ENCODE data around the gene DAD1. TPM values are rescaled to one million over a fixed set of nuclear protein-coding genes. Genes with fewer than 3 reads are reported as not detected.

DAD1 gene
- total and polyA plus RNA-seq, 2 experiments from 2014 or later, result 327 to 463 TPM

- Histone ChIP-seq H3K4me1 (ENCODE audit: insufficient read depth) (peaks cover 13% of the 10 kb centered on the region), H3K79me2 (no peaks in the 10 kb centered on the region), H3K9me2 (replicated peaks; ENCODE audit: insufficient read depth) (no peaks in the 10 kb centered on the region), H4K20me1 (ENCODE audit: insufficient read depth, poor library complexity, severe bottlenecking) (no peaks in the 10 kb centered on the region), H3K36me3 (replicated peaks; ENCODE audit: insufficient read depth, low read depth) (no peaks in the 10 kb centered on the region), H3K27me3 (no peaks in the 10 kb centered on the region), H3K27ac (no peak overlapping the region), H3K4me2 (no peak overlapping the region), H3K4me3 (no peak overlapping the region), H3K9me3 (ENCODE audit: low read depth) (no peaks in the 10 kb centered on the region), H2AFZ (no peak overlapping the region)
- no peak for DNase-seq (ENCODE audit: low spot score)
- 89% methylated on average over 4 of the region's 5 CpGs for WGBS (ENCODE audit: low lambda C conversion rate, missing lambda C conversion rate)
- TF ChIP-seq CTCF (IDR thresholded peaks at IDR 0.05; ENCODE audit: poor library complexity) (no peak), EZH2 (IDR thresholded peaks at IDR 0.05; ENCODE audit: borderline replicate concordance) (no peak), EZH2phosphoT487 (IDR thresholded peaks at IDR 0.05; ENCODE audit: low read depth, severe bottlenecking, unreplicated experiment) (no peak)
These were observed 50.3 kb downstream of the DAD1 start for GRCh38 chr14:22538671-22539228.

GRCh38 chr14:22537436-22538310, 51.4 kb downstream of the DAD1 start:
- Histone ChIP-seq H3K36me3 (replicated peaks; ENCODE audit: insufficient read depth, low read depth) (no peaks in the 10 kb centered on the region), H3K4me2 (no peak overlapping the region), H3K27ac (peak overlapping the region; percentile 84), H2AFZ (no peak overlapping the region), H3K9me3 (ENCODE audit: low read depth) (no peaks in the 10 kb centered on the region), H3K79me2 (no peaks in the 10 kb centered on the region), H3K9me2 (replicated peaks; ENCODE audit: insufficient read depth) (no peaks in the 10 kb centered on the region), H3K4me1 (ENCODE audit: insufficient read depth) (peaks cover 13% of the 10 kb centered on the region), H3K27me3 (no peaks in the 10 kb centered on the region), H3K4me3 (no peak overlapping the region), H4K20me1 (ENCODE audit: insufficient read depth, poor library complexity, severe bottlenecking) (no peaks in the 10 kb centered on the region)
- 94% methylated on average over 8 of the region's 8 CpGs for whole genome bisulfite sequencing (ENCODE audit: low lambda C conversion rate, missing lambda C conversion rate)
- TF ChIP-seq EZH2phosphoT487 (IDR thresholded peaks at IDR 0.05; ENCODE audit: low read depth, severe bottlenecking, unreplicated experiment), result no peak
- no peak for TF ChIP-seq EZH2 (IDR thresholded peaks at IDR 0.05; ENCODE audit: borderline replicate concordance)
- TF ChIP-seq CTCF (IDR thresholded peaks at IDR 0.05; ENCODE audit: poor library complexity), result no peak
- DNase-seq (ENCODE audit: low spot score), result no peak

GRCh38 chr14:22536853-22537338, 52.1 kb downstream of the DAD1 start:
- DNase-seq (ENCODE audit: low spot score), result peak; percentile 88
- no peak for TF ChIP-seq EZH2phosphoT487 (IDR thresholded peaks at IDR 0.05; ENCODE audit: low read depth, severe bottlenecking, unreplicated experiment)
- no peak for TF ChIP-seq CTCF (IDR thresholded peaks at IDR 0.05; ENCODE audit: poor library complexity)
- TF ChIP-seq EZH2 (IDR thresholded peaks at IDR 0.05; ENCODE audit: borderline replicate concordance), result no peak
- Histone ChIP-seq H3K27ac (peak overlapping the region; percentile 84), H3K4me3 (no peak overlapping the region), H3K4me2 (no peak overlapping the region), H3K27me3 (no peaks in the 10 kb centered on the region), H3K36me3 (replicated peaks; ENCODE audit: insufficient read depth, low read depth) (no peaks in the 10 kb centered on the region), H3K9me3 (ENCODE audit: low read depth) (no peaks in the 10 kb centered on the region), H3K4me1 (ENCODE audit: insufficient read depth) (peaks cover 13% of the 10 kb centered on the region), H3K79me2 (no peaks in the 10 kb centered on the region), H3K9me2 (replicated peaks; ENCODE audit: insufficient read depth) (no peaks in the 10 kb centered on the region), H4K20me1 (ENCODE audit: insufficient read depth, poor library complexity, severe bottlenecking) (no peaks in the 10 kb centered on the region), H2AFZ (no peak overlapping the region)
- 69% methylated on average over 6 of the region's 6 CpGs for WGBS (ENCODE audit: low lambda C conversion rate, missing lambda C conversion rate)
